ENCODE measurements around the gene ULK1. TPM values are rescaled to one million over a fixed set of nuclear protein-coding genes. Genes with fewer than 3 reads are reported as not detected.
A peak's percentile ranks its signal among the peaks of the same experiment; 100 is the strongest.

Gene ULK1
- total RNA-seq, 1 experiment from 2014 or later: 34.2 TPM

GRCh38 chr12:131928080-131928710, 33.8 kb downstream of the ULK1 start (continued):
- TF ChIP-seq POLR2A (IDR thresholded peaks at IDR 0.05; ENCODE audit: borderline replicate concordance, extremely low read depth, insufficient read depth, insufficient read length): no peak
- no peak for TF ChIP-seq ZNF274 (IDR thresholded peaks at IDR 0.05; ENCODE audit: low read depth, low read length)
- no peak for TF ChIP-seq REST (IDR thresholded peaks at IDR 0.05; ENCODE audit: low read depth)
- TF ChIP-seq CEBPB (IDR thresholded peaks at IDR 0.05; ENCODE audit: low read depth): no peak
- no peak for TF ChIP-seq MAX (IDR thresholded peaks at IDR 0.05)

- ChIA-PET RAD21 (ENCODE audit: low non-redundant PET in 1 of 2, low total read pairs in 2 of 2, uncharacterized antibody in 2 of 2, unreplicated experiment in 2 of 2) (interaction anchor here in 1 of 2 experiments (0.6 to 0.7 kb wide), 2 partner anchors 73 to 78 kb away, joined by 3 read pairs; no protein-coding TSS in a partner anchor), POLR2A (interaction anchor here (0.8 to 1.2 kb wide), 2 partner anchors 64 to 98 kb away, joined by 3 read pairs; no protein-coding TSS in a partner anchor), CTCF (no interaction called here)
- Histone ChIP-seq H3K4me1 (ENCODE audit: control insufficient read depth in 1 of 2, insufficient read depth in 2 of 2, low read length in 2 of 2) (peaks cover 12 to 26% of the 10 kb centered on the region in 2 experiments), H3K79me2 (ENCODE audit: insufficient read depth, low read length) (peaks cover 46% of the 10 kb centered on the region), H3K27ac (ENCODE audit: low read depth, low read length) (peak within 1 kb of the TSS; percentile 85), H3K36me3 (ENCODE audit: control insufficient read depth in 1 of 2, insufficient read depth in 2 of 2, low read length in 2 of 2) (peaks cover 16 to 31% of the 10 kb centered on the region in 2 experiments; a peak in 3 of 4 replicates), H3K9me3 (ENCODE audit: control insufficient read depth in 1 of 2, insufficient read depth in 1 of 2, low read depth in 1 of 2, low read length in 2 of 2) (no peaks in the 10 kb centered on the region), H3K4me3 (replicated peaks in 1 of 2; ENCODE audit: low read depth in 1 of 2, low read length in 2 of 2) (peak within 1 kb of the TSS; percentile 96), H2AFZ (ENCODE audit: low read depth, low read length, poor library complexity, severe bottlenecking) (peak within 1 kb of the TSS; percentile 38), H3K27me3 (ENCODE audit: insufficient read depth, low read length) (no peaks in the 10 kb centered on the region), H3K4me2 (ENCODE audit: low read length) (peak within 1 kb of the TSS; percentile 99), H3K9me2 (ENCODE audit: insufficient read depth) (no peaks in the 10 kb centered on the region), H4K20me1 (ENCODE audit: insufficient read depth) (no peaks in the 10 kb centered on the region), H3K9ac (ENCODE audit: low read length) (peak within 1 kb of the TSS; percentile 96)
- ATAC-seq (peak; percentile 79), DNase-seq (ENCODE audit: low read depth, low spot score) (peak; percentile 86)
- intact Hi-C loops (cut with micrococcal nuclease): no loop called here
- BruUV-seq (replicated peaks): no TSS peak
- TF ChIP-seq ZFX (IDR thresholded peaks at IDR 0.05) (no peak), EGR1 (IDR thresholded peaks at IDR 0.05; ENCODE audit: low read depth) (peak; percentile 56; the same call in 1 of the 2 replicates), SRF (IDR thresholded peaks at IDR 0.05; ENCODE audit: low read depth) (no peak), REST (IDR thresholded peaks at IDR 0.05; ENCODE audit: low read depth) (no peak), CEBPB (IDR thresholded peaks at IDR 0.05; ENCODE audit: low read depth) (no peak), CBX3 (IDR thresholded peaks at IDR 0.05; ENCODE audit: low read depth) (peak; percentile 63), EZH2 (IDR thresholded peaks at IDR 0.05) (no peak), SP1 (IDR thresholded peaks at IDR 0.05; ENCODE audit: low read depth) (peak; percentile 79), SIN3A (IDR thresholded peaks at IDR 0.05; ENCODE audit: low read depth) (peak; percentile 100), FOSL1 (IDR thresholded peaks at IDR 0.05; ENCODE audit: low read depth) (no peak; the same call in 1 of the 2 replicates), RAD21 (IDR thresholded peaks at IDR 0.05; ENCODE audit: low read depth) (no peak), POLR2AphosphoS5 (IDR thresholded peaks at IDR 0.05; ENCODE audit: low read depth, low read length) (peak; percentile 93), ATF3 (IDR thresholded peaks at IDR 0.05) (no peak), EZH2phosphoT487 (IDR thresholded peaks at IDR 0.05; ENCODE audit: borderline replicate concordance) (no peak)
These were observed 34.5 kb downstream of the ULK1 start, which contains the start of gene PUS1 for GRCh38 chr12:131928711-131929580. TSS of gene PUS1 (plus strand) at chr12:131929276. CDS start at chr12:131929723, 447 bp downstream.

Measured in HCT116 (cell line).